ENCODE results near the gene RAPGEF2. TPM values are rescaled to one million over a fixed set of nuclear protein-coding genes. Genes with fewer than 3 reads are reported as not detected.
A peak's percentile ranks its signal among the peaks of the same experiment; 100 is the strongest.
"Not testable (repeated sequence)": the region's sequence is repeated elsewhere in the genome, so short reads cannot be mapped to it uniquely, and the experiment has no call there.

The RAPGEF2 gene, protein sequence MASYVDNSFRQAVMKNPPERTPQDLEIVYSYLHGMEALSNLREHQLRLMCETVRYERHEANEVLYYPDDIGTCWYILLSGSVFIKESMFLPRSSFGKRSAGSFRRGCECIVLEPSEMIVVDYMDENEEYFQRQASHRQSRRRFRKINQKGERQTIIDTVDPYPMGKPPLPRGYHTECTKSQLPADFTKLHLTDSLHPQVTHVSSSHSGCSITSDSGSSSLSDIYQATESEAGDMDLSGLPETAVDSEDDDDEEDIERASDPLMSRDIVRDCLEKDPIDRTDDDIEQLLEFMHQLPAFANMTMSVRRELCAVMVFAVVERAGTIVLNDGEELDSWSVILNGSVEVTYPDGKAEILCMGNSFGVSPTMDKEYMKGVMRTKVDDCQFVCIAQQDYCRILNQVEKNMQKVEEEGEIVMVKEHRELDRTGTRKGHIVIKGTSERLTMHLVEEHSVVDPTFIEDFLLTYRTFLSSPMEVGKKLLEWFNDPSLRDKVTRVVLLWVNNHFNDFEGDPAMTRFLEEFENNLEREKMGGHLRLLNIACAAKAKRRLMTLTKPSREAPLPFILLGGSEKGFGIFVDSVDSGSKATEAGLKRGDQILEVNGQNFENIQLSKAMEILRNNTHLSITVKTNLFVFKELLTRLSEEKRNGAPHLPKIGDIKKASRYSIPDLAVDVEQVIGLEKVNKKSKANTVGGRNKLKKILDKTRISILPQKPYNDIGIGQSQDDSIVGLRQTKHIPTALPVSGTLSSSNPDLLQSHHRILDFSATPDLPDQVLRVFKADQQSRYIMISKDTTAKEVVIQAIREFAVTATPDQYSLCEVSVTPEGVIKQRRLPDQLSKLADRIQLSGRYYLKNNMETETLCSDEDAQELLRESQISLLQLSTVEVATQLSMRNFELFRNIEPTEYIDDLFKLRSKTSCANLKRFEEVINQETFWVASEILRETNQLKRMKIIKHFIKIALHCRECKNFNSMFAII (N-terminal part only)
- total RNA-seq = 10 to 100 TPM; 42.6 to 73.1 TPM
- long read RNA-seq, partial matches to known transcripts = 8 of 10 reads
- long read RNA-seq, other reads (novel, unspliced or antisense) = 2 of 10 reads

DNA sequence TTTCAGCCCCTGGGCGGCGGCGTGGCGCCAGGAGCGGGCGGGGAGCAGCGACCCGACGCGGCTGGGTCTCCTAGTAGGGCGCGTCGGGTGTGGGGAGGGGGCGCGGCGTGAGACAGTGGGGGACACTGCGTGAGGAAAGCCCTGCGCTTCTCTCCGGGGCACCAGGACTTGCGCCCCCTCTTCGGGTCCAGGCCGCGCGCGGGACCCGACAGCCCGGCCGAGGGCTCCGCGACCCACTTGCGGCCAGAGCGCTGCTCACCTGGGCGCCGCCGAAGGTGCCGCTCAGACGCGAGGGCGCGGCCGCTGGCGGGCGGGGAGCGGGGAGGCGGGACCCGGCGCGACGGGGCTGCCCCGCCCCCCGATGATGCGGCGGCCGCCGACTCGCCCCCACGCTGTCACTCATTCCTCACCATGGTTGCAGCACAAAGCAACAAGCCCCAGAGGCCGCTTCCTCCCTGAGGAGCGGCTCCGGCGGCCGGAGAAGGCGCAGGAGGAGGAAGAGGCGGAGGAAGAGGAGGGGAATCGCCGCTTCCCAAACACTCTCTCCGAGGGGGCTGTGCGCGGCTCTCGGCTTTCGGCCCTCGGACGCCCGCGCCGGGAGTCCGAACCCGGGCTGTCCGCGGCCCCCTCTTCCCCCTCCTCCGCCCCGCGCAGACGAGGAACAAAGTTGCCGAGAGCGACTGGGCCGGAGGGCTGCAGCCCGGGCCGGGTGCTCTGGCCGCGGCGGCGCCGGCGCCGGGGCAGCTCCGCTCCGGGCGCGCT lies at the start of gene RAPGEF2:
Gene RAPGEF2 (plus strand): TSS at position 458 of the 762 bp plus-strand sequence. CDS start 1,084 bp downstream, outside the sequence.
- intact Hi-C loops (cut with DNase I, micrococcal nuclease) = no loop called here
- ATAC-seq (peak; percentile 93), DNase-seq (peak; percentile 91 to 95)

DNA sequence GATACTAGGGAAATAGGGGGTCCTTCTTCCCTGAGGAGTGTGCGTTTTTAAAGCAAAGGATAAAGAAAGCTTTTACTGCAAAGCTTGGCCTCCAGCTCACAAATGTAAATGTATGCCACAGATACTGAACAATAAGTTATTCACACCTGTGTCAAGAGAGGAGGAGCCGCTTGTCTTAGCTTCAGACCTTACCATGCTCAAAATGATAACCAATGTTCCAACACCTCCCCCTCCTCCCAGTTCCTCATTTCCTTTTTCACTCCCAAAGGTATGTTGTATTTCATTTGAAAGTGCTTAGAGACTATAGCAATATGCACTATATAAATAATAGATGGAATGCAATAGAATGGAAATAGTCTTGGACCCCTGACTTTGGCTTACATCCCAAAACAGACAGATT lies 47.0 kb upstream of the RAPGEF2 start:
- intact Hi-C loops (cut with DNase I, micrococcal nuclease) = no loop called here
- ATAC-seq (no peak), DNase-seq (no peak)

DNA sequence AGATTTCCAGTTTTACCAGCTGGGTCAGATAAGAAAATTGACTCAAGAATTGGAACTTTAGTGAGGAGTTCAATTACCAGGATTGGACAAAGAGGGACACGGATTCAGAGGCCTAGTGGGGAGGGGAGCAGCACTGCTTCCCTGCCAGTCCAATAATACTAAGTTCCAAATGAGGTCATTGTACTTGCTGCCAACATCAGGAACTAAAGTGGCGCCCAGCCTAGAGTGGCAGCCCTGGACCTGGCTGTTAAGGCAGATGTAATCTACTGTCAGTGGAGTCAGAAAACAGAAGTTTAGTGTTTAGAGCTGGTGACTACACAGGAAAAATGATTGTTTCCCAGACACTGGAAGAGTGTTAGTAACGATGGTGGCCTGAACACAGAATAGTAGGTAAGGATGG lies 42.7 kb upstream of the RAPGEF2 start:
- DNase-seq (no peak), ATAC-seq (no peak)
- intact Hi-C loops (cut with DNase I, micrococcal nuclease) = no loop called here

DNA sequence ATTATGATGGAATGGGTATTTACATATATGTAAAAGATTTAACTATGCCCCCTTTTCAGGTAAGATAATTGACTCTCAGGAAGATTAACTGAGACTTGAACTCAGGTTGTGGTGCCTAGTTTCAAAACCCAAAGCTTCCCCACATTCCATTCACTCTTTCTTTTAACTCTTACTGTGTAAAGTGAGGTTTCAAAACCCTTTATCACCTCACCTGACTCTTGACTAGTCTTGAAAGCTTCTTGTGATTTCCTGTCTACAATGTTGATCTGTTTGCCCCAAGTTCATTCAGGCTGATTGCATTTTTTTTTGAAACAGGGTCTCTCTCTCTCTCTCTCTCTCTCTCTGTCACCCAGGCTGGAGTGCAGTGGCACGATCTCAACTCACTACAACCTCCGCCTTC lies 40.5 kb upstream of the RAPGEF2 start:
- no peak for DNase-seq
- no peak for ATAC-seq
- intact Hi-C loops (cut with DNase I, micrococcal nuclease) = no loop called here

DNA sequence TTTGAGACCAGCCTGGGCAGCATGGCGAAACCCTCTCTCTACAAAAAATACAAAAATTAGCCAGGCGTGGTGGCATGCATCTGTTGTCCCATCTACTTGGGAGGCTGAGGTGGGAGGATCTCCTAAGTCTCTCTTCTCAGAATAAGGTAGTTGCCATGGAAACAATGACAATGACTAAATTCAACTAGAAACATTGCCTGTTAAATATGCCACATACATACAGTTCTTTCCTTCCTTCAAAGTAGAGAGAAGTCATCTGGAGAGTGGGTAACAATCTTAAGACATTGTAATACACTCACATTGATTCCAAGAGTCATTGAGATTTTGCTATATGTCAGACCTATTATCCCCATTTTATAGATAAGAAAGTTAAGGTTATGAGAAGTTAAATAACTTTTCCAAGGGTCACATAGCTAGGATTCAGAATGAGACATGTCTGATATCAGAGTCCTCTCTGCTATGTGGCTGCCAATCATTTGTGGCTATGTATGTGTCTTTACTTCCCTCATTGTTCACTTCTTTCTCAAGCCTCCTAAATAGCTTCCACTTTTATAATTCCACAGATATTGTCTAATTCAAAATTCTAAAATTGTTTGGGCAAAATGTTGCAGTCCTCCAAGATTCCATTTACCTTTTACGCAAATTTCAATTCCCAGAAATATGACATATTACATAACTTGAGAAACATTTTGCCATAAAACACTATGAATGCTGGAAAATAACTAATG lies 37.2 kb upstream of the RAPGEF2 start:
- DNase-seq (no peak), ATAC-seq (no peak)
- intact Hi-C loops (cut with DNase I, micrococcal nuclease) = no loop called here

DNA sequence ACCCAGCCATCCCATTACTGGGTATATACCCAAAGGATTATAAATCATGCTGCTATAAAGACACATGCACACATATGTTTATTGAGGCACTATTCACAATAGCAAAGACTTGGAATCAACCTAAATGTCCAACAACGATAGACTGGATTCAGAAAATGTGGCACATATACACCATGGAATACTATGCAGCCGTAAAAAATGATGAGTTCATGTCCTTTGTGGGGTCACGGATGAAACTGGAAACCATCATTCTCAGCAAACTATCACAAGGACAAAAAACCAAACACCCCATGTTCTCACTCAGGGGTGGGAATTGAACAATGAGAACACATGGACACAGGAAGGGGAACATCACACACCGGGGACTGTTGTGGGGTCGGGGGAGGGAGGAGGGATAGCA lies 34.7 kb upstream of the RAPGEF2 start:
- DNase-seq; intact Hi-C loops (cut with DNase I, micrococcal nuclease); ATAC-seq: not testable (repeated sequence)

DNA sequence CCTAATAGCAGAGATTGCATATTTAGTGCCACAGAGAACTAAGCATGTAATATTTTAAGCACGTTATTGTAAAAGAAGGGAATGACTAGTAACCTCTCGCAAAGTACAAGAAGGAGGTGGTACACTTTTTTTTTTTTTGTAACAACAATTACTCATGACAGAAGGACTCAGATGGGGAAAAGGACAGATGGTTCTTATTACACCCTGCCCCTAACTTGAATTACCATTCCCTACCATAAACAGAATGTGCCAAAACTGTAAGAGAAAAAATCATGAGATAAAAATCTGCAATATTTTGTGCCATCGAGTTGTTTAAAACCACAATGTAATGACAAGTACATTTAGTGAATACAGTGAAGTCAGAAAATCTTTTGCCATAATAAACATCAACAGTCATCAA lies 33.0 kb upstream of the RAPGEF2 start:
- DNase-seq (no peak), ATAC-seq (no peak)
- intact Hi-C loops (cut with DNase I, micrococcal nuclease) = no loop called here

DNA sequence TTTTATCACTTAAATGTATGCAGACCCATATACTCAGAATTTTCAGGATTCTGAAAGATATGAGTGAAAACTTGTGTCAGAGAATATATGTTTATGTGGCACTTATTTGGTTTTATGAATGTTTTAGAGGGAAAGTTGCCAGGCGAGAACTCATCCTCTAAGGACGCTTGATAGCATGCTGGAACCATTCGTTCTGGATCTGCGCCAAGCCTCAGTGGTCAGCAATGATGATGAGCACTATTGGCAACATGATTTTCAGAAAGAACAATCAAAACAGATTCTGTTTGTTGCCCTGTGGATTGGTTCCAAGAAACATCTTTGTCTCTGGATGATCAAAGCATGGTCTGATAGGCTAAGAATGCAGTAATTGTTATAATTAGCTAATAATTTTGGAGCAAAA lies 32.1 kb upstream of the RAPGEF2 start:
- ATAC-seq = no peak
- DNase-seq = no peak
- intact Hi-C loops (cut with DNase I, micrococcal nuclease) = no loop called here

DNA sequence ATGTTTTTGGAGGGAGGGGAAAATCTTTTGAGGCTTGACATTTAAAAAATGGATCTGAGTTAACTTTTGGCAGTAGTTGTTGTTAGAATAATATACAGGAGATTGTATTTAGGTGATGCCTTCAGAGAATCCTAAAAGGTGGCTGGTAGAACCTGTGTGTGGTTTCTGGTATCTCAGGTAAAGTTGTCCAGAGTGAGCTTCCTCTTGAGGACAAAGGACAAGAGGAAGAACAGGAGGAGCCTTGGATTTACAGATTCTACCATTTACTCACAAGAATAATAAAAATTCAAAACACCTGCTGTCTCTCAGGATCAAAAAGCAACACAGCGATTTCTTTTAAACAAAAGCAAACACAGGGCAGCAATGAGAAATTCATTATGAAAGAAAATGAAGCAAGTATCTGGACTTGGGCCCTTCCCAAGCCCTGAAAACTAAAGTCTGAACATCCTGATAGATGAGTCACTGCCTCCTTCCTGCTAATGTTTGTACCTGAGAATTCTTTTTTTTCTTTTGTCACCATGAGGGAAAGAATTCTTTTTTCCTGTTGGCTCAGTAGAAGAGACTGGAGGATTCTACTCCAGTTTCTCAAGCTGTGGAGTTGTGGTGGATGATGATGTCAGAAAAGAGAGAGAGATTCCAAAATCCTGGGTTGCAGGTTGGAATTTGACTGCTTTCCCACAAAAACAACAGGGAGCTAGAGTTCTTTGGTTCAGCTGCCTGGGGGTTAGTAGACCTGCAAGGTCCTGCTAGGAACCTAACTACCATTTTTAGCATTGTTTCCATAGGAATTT lies 31.5 kb upstream of the RAPGEF2 start:
- no peak for DNase-seq
- intact Hi-C loops (cut with DNase I, micrococcal nuclease) = no loop called here
- ATAC-seq = peak; percentile 95

DNA sequence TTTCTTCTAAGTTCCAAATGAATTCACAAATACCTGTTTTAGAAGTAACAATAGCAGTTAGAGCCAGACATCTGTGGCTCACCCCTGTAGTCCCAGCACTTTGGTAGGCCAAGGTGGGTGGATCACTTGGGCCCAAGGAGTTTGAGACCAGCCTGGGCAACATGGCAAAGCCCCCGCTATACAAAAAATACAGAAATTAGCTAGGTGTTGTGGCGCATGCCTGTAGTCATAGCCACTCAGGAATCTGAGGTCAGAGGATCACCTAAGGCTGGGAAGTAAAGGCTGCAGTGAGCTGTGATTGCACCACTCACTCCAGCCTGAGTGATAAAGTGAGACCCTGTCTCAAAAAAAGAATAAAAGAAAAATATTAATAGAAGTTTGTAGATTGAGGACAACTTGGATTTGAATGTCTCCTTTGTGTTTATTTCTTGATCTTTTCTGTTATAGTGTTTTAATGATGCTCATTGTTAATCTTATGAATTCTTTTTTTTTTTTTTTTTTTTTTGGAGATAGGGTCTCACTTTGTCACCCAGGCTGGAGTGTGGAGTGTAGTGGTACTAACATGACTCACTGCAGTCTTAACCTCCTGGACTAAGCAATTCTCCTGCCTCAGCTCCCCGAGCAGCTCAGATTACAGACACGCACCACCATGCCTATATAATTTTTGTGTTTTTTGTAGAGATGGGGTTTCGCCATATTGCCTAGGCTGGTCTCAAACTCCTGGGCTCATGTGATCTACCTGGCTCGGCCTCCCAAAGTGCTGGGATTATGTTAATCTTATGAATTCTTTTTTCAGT lies 30.7 kb upstream of the RAPGEF2 start:
- peak; percentile 23 for ATAC-seq
- intact Hi-C loops (cut with DNase I, micrococcal nuclease) = no loop called here
- DNase-seq = no peak

DNA sequence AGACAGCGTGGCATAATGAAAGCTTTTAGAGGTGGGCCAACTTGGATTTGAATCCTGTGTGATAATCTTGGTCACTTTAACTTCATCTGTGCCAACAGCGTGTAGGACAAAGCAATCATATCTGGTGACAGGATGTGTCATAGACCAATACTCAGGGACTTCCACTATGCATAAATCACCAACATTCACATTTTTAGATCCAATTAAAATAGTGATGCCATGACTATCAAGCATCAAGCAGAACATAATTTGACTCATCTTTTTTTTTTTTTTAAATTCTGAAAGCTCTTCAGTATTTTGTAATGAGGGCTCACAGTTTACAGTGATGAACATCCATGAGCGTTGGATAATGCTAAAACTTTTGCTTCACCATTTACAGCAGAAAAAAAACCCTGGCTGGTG lies 27.3 kb upstream of the RAPGEF2 start:
- ATAC-seq (no peak), DNase-seq (no peak)
- intact Hi-C loops (cut with DNase I, micrococcal nuclease) = no loop called here

DNA sequence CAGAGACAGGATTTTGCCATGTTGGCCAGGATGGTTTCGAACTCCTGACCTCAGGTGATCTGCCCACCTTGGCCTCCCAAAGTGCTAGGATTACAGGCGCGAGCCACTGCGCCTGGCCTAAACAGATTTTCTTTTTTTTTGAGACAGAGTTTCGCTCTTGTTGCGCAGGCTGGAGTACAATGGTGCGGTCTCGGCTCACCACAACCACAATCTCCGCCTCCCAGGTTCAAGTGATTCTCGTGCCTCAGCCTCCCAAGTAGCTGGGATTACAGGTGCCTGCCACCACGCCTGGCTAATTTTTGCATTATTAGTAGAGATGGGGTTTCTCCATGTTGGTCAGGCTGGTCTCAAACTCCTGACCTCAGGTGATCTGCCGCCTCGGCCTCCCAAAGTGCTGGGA lies 25.9 kb upstream of the RAPGEF2 start:
- DNase-seq; intact Hi-C loops (cut with DNase I, micrococcal nuclease); ATAC-seq: not testable (repeated sequence)

DNA sequence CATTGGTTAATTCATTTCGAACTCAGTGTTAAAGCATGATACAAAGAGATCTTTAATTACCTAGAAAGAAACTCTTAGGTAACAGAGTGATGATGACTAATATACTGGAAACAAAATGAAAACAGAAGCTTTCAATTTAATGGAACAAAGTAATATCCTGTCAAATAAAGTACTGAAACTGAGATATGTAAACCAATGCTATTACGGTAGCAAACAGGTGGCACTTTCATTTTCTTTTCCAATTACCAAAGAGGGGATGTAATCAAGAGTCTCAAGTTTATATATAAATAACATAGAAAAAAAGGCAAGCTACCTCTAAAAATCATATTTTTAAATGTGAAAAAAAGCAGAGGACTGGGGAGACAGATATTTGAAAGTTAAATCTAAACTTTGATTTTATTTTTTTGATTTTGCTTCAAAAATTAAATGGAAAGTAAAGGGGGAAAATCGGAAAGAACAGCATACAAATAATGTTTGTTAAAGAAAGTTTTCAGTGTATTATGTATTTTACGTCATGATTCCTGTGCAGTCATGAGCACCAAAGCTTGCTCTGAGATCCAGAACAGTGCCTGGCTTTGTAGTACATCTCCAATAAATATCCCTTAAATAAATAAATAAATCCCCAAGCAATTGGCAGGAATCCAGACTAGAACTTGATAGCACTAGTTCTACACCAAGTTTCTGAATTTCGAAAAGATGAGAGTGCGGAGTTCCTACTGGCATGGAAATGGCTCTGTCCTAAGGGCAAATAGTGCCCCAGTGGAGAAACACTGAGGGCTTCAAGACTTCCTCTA lies 25.0 kb upstream of the RAPGEF2 start:
- intact Hi-C loops (cut with DNase I, micrococcal nuclease) = no loop called here
- peak; percentile 19 for ATAC-seq

DNA sequence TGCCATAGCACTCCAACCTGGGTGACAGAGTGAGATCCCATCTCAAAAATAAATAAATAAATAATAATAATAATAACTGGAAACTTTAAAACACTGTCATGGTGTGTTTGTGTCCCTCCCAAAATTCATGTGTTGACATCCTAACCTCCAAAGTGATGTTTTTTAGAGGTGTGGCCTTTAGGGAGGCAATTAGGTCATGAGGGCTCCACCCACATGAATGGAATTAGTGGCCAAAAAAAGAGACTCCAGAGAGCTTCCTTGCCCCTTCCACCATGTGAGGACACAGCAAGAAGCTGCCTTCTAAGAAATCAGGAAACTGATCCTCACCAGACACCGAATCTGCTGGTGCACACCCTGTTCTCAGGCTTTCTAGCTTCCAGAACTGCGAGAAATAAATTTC lies 23.8 kb upstream of the RAPGEF2 start:
- ATAC-seq (no peak), DNase-seq (no peak)
- intact Hi-C loops (cut with DNase I, micrococcal nuclease) = no loop called here

More for the DNA sequence above, 25.0 kb upstream of the RAPGEF2 start:
- no peak for DNase-seq

DNA sequence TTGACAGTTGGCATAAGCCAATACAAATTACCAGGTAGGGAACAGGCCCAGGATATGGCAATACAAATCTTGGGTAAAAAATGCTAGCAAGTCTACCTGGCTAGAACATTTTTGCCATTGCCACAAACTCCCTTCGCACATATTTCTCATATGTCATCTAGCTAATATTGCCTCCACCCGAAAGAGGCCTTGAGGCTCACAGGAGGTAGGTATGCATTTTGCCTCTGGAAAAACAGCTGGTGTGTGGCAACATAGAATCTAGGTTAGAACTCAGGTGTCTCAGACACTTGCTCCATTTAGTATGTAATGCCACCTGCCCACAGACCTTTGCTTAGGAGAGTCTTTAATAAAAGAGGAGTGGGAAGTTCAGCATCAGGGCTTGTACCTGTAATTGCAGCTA lies 16.3 kb upstream of the RAPGEF2 start:
- intact Hi-C loops (cut with DNase I, micrococcal nuclease) = no loop called here
- ATAC-seq = no peak
- DNase-seq = no peak

DNA sequence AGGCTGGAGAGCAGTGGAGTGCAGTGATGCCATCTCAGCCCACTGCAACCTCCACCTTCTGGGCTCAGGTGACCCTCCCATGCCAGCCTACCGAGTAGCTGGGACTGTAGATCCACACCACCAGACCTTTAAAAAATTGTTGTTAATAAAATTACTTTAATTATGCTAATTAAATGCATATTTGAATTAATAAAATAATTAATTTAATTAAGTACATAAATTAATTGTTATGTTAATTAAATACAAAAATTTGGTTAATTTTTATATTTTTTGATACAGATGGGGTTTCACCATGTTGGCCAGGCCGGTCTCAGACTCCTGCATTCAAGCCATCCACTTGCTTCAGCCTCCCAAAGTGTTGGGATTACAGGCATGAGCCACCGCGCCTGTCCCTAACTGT lies 12.6 kb upstream of the RAPGEF2 start:
- intact Hi-C loops (cut with DNase I, micrococcal nuclease) = no loop called here
- DNase-seq (no peak), ATAC-seq (no peak)
